Loucy (cell line): ENCODE results near the gene PSME2.
A peak's percentile ranks its signal among the peaks of the same experiment; 100 is the strongest.

Source experiments
- H2AFZ ChIP-seq: fragments of 200-600 bp; sonication (generic); 2 replicates; pipeline ENCODE4 v1.6.0; 2016; ENCODE audit warnings: antibody characterized with exemption, mild to moderate bottlenecking, low read length, moderate library complexity
- H3F3A ChIP-seq: fragments of 200-600 bp; 2 replicates; pipeline ENCODE4 v1.6.0; 2016; ENCODE audit warnings: antibody characterized with exemption, low read depth, mild to moderate bottlenecking
- H3K27me3 ChIP-seq: fragments of 200-600 bp; sonication (generic); 2 replicates; pipeline ENCODE4 v1.6.1; 2014; ENCODE audit warnings: low read length, mild to moderate bottlenecking; ENCODE audit not compliant: insufficient read depth, poor library complexity, severe bottlenecking
- H3K36me3 ChIP-seq: fragments of 200-600 bp; sonication (generic); 2 replicates; pipeline ENCODE4 v1.6.1; 2016; ENCODE audit warnings: low read length; ENCODE audit not compliant: insufficient read depth
- H3K4me1 ChIP-seq: fragments of 200-600 bp; sonication (generic); 2 replicates; pipeline ENCODE4 v1.5.1; 2014; ENCODE audit warnings: low read length, mild to moderate bottlenecking; ENCODE audit not compliant: insufficient read depth, poor library complexity, severe bottlenecking
- H3K4me2 ChIP-seq: fragments of 200-600 bp; sonication (generic); 2 replicates; pipeline ENCODE4 v1.6.0; 2014; ENCODE audit warnings: antibody characterized with exemption, low read length, low read depth, mild to moderate bottlenecking; ENCODE audit not compliant: poor library complexity, severe bottlenecking
- H3K4me3 ChIP-seq: fragments of 200-600 bp; sonication (generic); 2 replicates; pipeline ENCODE4 v1.5.1; 2014; ENCODE audit warnings: low read length, mild to moderate bottlenecking, mixed read lengths; ENCODE audit not compliant: poor library complexity, severe bottlenecking
- H3K79me2 ChIP-seq: fragments of 200-600 bp; sonication (generic); 2 replicates; pipeline ENCODE4 v1.6.1; 2014; ENCODE audit warnings: low read length; ENCODE audit not compliant: insufficient read depth
- H3K9ac ChIP-seq: fragments of 200-600 bp; sonication (generic); 2 replicates; pipeline ENCODE4 v1.6.0; 2014; ENCODE audit warnings: mild to moderate bottlenecking, low read depth, low read length, moderate library complexity; ENCODE audit not compliant: poor library complexity, severe bottlenecking
- H3K9me2 ChIP-seq: fragments of 200-600 bp; sonication (generic); replicated peaks from 2 replicates; pipeline ENCODE4 v1.6.1; 2016; ENCODE audit warnings: low read depth, low read length, mixed read lengths
- H3K9me3 ChIP-seq: fragments of 200-600 bp; sonication (generic); 2 replicates; pipeline ENCODE4 v1.6.1; 2014; ENCODE audit warnings: mild to moderate bottlenecking, antibody characterized with exemption, low read length, low read depth; ENCODE audit not compliant: insufficient read depth
- H4K20me1 ChIP-seq: fragments of 200-600 bp; sonication (generic); 2 replicates; pipeline ENCODE4 v1.6.0; 2014; ENCODE audit warnings: antibody characterized with exemption, low read length, mild to moderate bottlenecking; ENCODE audit not compliant: insufficient read depth, poor library complexity, severe bottlenecking
- EZH2phosphoT487 ChIP-seq: fragments of 200-600 bp; IDR thresholded peaks from 2 replicates; pipeline ENCODE4 v1.6.1; 2018; ENCODE audit warnings: antibody characterized with exemption, mild to moderate bottlenecking, moderate library complexity, borderline replicate concordance
- TF ChIP-seq, protein P1 (sequence below): fragments of 200-600 bp; sonication (generic); conservative IDR thresholded peaks from 2 replicates; pipeline ENCODE4 v1.5.1; 2014; ENCODE audit warnings: mild to moderate bottlenecking, antibody characterized with exemption, low read length

PSME2 gene

DNA sequence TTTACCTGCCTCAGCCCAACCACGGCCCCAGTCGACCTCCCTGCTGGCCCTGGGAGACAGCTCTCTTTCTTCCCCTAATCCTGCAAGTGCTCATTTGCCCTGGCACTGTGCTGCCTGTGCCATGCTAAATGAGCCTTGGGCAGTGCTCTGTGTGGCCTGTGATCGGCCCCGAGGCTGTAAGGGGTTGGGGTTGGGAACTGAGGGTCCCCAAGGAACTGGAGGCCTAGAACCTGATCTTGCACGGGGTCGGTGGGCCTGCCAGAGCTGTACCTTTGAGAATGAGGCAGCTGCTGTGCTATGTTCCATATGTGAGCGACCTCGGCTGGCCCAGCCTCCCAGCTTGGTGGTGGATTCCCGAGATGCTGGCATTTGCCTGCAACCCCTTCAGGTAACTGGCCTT, 3.7 kb upstream of the PSME2 start:
- H3K4me3 ChIP-seq = no peak overlapping the region
- H3K9me3 ChIP-seq = no peaks in the 10 kb centered on the region
- H3K79me2 ChIP-seq = peaks cover 53% of the 10 kb centered on the region
- H3K4me1 ChIP-seq = peaks cover 25% of the 10 kb centered on the region
- H2AFZ ChIP-seq = no peak overlapping the region
- no peak overlapping the region for H3K9ac ChIP-seq
- H3K4me2 ChIP-seq = no peak overlapping the region
- H3F3A ChIP-seq = 0 out of 2 replicates have a peak, but pooled peaks cover 2% of the 10 kb centered on the region
- H3K27me3 ChIP-seq = no peaks in the 10 kb centered on the region
- TF ChIP-seq, protein P1, sequence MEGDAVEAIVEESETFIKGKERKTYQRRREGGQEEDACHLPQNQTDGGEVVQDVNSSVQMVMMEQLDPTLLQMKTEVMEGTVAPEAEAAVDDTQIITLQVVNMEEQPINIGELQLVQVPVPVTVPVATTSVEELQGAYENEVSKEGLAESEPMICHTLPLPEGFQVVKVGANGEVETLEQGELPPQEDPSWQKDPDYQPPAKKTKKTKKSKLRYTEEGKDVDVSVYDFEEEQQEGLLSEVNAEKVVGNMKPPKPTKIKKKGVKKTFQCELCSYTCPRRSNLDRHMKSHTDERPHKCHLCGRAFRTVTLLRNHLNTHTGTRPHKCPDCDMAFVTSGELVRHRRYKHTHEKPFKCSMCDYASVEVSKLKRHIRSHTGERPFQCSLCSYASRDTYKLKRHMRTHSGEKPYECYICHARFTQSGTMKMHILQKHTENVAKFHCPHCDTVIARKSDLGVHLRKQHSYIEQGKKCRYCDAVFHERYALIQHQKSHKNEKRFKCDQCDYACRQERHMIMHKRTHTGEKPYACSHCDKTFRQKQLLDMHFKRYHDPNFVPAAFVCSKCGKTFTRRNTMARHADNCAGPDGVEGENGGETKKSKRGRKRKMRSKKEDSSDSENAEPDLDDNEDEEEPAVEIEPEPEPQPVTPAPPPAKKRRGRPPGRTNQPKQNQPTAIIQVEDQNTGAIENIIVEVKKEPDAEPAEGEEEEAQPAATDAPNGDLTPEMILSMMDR = no peak
- H4K20me1 ChIP-seq = peaks cover 29% of the 10 kb centered on the region
- H3K9me2 ChIP-seq = no peaks in the 10 kb centered on the region
- peaks cover 33% of the 10 kb centered on the region; the same call in 1 of the 2 replicates for H3K36me3 ChIP-seq

DNA sequence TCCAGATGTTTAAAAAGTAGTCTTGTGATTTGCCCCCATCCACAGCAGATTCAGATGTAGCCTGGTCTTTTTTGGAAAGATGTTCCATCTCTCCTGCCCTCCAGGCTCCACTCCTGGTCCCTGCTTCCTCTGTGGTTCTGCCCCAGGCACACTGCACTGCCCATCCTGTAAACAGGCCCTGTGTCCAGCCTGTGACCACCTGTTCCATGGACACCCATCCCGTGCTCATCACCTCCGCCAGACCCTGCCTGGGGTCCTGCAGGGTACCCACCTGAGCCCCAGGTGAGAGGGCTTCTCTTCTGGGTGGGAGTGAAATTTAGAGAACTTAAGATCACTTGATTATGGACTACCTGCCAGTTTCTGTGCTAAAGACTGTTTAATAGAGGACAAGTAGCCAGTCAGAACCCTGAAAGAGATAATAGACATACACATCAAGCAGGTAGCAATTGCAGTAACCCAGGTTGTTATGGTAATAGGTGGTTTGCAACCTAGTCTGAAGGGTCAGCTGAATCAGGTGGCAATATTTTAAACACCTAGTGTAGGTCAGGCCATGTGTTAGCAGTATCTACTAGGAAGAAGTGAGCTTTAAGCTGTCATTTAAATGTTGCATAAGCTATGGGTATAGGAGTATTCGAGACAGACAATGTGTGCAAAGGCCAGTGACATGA, 3.0 kb upstream of the PSME2 start:
- peaks cover 29% of the 10 kb centered on the region for H4K20me1 ChIP-seq

DNA sequence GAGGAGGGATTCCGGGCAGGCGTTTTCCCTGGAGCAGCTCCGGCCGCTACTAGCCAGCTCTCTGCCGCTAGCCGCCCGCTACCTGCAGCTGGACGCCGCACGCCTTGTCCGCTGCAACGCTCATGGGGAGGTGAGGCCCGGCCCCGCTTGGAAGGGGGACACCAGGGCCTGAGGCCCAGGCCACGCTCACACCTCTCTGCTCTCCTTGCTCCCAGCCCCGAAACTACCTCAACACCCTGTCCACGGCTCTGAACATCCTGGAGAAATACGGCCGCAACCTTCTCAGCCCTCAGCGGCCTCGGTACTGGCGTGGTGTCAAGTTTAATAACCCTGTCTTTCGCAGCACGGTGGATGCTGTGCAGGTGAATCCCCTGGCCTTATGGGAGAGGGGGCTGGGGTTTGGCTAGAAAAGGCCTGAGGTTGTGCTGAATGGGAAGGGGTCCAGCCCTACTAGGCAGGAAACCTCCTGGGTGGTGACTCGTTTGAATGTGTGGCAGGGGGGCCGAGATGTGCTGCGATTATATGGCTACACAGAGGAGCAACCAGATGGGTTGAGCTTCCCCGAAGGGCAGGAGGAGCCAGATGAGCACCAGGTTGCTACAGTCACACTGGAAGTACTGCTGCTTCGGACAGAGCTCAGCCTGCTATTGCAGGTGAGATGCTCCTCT, 1.5 kb upstream of the PSME2 start:
- peaks cover 70% of the 10 kb centered on the region for H3K79me2 ChIP-seq
- H3F3A ChIP-seq = 0 out of 2 replicates have a peak, but pooled peaks cover 2% of the 10 kb centered on the region
- peak overlapping the region; percentile 100 for H3K4me2 ChIP-seq
- no peaks in the 10 kb centered on the region for H3K9me2 ChIP-seq
- peaks cover 27% of the 10 kb centered on the region; the same call in 1 of the 2 replicates for H3K36me3 ChIP-seq
- H3K4me3 ChIP-seq = peak overlapping the region; percentile 100
- peak overlapping the region; percentile 95 for H3K9ac ChIP-seq
- H3K9me3 ChIP-seq = no peaks in the 10 kb centered on the region
- no peak for TF ChIP-seq EZH2phosphoT487
- TF ChIP-seq, protein P1 = no peak
- no peak overlapping the region for H2AFZ ChIP-seq
- H3K27me3 ChIP-seq = no peaks in the 10 kb centered on the region
- peaks cover 30% of the 10 kb centered on the region for H3K4me1 ChIP-seq
- peaks cover 29% of the 10 kb centered on the region for H4K20me1 ChIP-seq

More for the DNA sequence above, 3.0 kb upstream of the PSME2 start:
- TF ChIP-seq, protein P1 = no peak
- TF ChIP-seq EZH2phosphoT487 = no peak
- no peak overlapping the region for H2AFZ ChIP-seq
- no peaks in the 10 kb centered on the region for H3K9me3 ChIP-seq
- peak overlapping the region; percentile 19 for H3K4me2 ChIP-seq
- H3F3A ChIP-seq = 0 out of 2 replicates have a peak, but pooled peaks cover 2% of the 10 kb centered on the region
- peaks cover 30% of the 10 kb centered on the region for H3K4me1 ChIP-seq
- no peaks in the 10 kb centered on the region for H3K27me3 ChIP-seq
- H3K36me3 ChIP-seq = peaks cover 27% of the 10 kb centered on the region; the same call in 1 of the 2 replicates
- no peak overlapping the region for H3K4me3 ChIP-seq
- H3K9ac ChIP-seq = no peak overlapping the region
- H3K9me2 ChIP-seq = no peaks in the 10 kb centered on the region
- H3K79me2 ChIP-seq = peaks cover 59% of the 10 kb centered on the region
